GM18858 (cell line): ENCODE results near the gene PSMD6.

ENCODE experiments used
- ATAC-seq: cut with Tn5 transposase; IDR thresholded peaks from one replicate; pipeline ENCODE4 v1.9.1; 2021; ENCODE audit not compliant: unreplicated experiment

PSMD6 gene

DNA sequence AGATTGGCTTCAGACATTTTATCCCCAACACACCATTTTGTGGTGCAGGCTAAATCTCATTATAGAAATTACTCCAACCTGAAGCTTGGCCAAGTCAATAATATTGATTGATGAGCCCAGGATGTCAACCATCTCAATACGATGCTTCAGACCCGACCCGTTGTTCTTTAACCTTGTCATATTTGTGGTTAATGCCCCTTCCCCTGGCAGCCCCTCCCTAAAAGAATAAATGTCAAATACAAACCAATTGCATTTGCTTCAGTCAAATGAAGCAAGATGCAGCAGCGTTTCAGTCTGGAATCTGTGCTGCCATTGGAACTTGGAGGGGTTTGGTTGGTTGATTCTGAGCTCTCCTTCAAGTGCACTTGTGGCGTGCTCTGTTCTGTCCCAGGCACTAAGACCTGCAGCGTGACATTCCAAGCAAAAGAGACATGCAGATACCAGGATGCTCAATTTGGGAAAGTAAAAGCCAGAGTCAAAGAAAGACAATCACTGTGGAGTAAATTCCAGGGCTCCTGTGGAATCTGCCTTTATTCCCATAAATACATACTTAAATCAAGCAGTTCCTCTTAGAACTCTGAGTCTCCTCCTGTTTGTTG, 23.8 kb upstream of the PSMD6 start:
- ATAC-seq: no peak

DNA sequence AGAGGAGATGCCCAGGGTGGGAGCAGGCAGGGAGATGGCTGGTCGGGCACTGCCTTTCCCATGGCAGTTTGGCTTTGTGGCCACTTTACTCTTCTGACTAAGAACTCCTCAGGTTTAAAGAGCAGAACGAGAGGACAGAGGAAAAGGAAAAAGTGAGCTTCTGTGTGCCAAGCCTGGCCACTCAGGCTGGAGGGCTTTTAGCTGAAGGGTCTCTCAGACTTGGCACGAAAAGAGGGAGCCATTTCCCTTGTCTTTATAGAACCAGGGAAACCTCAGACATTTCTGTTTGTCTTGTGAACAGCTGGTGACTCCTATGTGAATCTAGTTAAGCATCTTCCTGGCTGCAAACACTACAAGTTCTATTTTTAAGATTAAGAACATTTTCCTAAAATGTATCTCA, 23.3 kb upstream of the PSMD6 start:
- no peak for ATAC-seq

DNA sequence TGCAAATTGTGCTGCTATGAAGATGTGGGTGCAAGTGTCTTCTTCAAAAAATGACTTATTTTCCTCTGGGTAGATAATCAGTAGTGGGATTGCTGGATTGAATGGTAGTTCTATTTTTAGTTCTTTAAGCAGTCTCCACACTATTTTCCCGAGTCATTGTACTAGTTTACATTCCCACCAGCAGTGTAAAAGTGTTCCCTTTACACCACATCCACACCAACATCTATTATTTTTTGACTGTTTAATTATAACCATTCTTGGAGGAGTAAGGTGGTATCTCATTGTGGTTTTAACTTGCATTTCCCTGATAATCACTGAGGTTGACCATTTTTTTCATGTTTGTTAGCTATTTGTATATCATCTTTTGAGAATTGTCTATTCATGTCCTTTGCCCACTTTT, 19.7 kb upstream of the PSMD6 start:
- ATAC-seq: no peak

DNA sequence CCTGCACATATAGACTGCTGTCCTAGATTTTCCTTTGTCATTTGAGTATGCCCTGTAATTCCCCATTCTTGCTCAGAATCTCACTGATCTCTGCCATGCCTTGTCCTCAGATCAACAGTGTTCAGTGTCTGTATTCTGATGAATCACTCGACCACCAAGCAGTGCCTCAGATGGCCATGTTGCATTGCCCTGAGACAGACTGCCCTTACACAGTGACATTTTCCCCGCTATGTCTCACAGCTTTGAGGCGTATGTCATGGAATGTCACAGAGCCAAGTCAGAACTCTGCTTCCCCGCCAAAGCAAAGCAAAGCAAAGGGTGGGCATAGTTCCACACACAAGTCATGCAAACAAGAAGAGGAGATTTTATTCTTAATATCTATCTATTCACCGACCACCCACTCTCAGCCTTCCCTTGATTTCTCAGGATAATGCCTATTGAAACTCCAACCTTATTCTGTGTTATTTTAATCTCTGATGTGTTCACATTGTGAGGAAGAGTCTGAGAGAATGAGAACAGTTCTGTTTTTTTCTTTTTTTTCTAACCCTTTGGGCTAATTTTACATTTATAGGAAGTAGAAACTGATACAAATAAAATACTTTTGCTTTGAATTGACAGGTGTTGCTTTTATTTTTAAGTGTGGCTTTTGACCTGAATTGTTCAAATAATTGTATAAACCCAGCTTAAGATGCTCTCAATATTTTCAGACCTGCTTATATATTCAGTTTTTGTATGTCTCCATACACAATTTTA, 16.9 kb upstream of the PSMD6 start:
- no peak for ATAC-seq

DNA sequence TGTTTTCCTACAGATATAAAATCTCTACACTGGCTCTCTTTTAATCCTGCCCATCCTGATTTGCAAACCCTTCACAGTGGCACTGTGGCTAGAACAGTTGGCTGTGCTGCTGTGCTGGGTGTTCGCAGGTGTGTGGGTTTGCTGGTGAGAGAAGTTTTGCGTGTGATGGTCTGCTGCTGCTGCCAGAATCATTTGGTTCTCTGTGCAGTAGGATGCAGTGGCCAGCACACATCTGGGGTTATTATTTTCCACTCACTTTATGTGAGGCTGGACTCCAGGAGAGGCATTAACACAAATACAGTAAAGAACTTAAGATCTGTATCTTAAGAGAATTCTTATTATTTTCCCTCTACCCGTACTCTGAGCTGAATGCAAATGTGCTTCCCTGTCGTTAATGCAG, 16.0 kb upstream of the PSMD6 start:
- no peak for ATAC-seq

DNA sequence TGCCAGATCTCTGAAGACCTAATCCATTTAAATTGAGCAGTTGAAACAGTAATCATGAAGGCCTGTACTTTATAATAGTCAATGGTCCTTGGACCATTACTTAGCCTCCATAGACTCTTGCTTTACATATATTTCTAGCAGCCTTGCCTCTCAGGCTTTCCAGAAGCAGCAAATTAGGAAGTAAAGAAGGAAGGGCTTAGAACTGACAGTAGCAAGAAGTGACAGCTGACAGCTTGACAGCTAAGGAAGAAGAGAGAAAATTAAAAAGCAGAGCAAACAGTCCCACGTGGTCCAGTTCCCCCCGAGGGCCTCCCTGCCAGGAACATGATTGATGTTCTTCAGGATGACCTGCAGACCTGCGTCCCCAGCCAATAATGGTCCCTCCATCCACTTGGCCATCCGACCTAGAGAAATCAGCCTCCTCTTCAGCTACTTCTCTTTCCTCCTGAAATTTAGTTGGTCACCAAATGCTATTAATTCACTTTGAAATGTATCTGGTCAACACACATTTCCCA, 15.0 kb upstream of the PSMD6 start:
- ATAC-seq: no peak

DNA sequence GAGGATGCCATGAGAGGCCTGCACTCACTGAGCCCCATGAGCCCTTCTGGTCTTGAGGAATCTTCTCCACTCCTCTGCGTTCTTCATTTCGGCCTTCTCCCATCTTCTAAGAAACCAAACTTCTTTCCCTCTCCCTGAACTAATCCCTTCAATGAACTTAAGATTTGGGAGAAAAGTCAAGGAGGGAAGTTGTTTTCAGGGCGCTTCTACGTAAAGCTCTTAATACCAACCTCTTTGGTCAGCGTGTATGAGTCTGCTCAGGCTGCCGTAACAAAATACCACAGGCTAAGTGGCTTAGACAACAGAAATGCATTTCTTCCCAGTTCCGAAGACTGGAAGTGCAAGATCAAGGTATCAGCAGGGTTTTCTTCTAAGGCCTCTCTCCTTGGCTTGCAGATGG, 13.8 kb upstream of the PSMD6 start:
- no peak for ATAC-seq

DNA sequence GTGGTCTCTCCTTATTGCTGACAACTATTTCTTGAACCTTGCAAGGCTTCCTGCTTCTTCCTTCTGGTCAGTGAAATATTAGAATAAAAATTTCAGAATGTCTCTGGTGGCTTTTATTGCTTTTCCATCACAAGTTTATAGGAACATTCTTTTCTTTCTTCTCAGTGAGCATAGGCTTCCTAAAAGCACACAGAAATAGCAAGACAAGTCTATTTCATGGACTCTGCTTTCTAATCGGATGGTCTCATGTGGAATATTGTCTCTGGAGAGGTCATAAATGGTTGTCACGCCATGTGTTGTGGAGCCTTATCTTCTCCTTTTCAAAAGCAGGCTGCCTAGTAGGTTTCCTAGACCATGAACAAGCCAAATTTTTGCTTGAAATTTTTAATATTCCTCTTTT, 9.8 kb upstream of the PSMD6 start:
- no peak for ATAC-seq

DNA sequence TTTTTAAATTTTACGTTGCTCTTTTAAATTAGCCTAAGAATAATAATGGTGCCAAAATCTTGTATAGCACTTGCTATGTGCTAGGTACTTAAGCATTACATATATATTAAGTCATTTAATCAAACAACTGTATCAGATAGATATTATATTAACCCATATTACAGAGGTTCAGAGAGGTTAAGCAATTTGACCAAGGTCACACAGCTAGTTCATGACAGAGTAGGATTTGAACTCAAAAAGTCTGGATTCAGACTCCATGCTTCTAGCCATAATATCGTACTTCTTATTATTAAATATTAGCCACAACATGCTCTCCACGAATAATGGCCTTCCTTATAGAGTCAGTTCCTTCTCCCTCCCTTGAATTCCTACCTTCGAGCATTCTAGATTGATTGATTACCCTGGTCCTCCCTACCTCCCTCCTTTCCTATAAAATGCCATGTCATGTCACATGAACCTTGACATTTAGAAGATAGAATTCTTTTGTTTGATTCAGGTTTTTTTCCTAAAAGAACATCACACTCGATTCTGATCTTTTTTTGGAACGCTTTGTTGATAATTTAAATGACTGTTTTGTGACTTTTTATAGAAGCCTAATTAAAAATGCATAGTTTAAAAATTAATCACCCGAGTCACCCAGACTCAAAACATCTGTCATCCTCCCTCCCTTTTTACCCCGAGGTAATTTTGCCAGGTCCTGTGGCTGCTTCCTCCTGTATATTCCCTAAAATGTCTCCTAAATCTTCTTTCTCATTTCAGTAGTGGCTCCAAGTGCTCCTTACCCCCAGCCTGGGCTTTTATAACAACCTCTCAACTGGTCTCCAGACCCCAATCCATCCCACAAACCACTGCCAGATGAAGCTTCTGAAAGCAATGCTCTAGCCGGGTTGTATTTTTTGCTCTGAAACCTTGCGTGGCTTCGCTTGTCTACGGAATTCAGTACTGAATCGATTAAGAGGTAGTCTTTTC, 8.5 kb upstream of the PSMD6 start:
- ATAC-seq: no peak

DNA sequence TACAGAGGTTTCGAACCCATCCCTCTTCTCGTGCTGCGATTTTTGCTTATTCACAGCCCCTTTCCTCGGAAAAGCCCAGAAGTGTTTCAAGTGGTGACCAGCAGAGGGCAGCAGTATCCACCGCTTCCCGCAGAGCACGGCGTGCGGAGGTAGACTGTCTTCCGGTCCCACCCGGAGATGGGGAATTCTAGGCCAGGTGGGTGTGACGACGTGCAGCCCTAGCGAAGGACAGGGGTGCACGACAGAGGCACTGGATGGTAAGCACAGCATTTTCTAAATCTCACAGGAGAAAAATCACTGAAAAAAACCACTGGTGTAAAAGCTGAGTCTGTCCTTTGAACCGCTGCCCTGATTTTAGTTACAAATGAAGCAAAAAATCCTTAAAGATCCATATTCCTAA, 7.4 kb upstream of the PSMD6 start:
- peak; percentile 90 for ATAC-seq

DNA sequence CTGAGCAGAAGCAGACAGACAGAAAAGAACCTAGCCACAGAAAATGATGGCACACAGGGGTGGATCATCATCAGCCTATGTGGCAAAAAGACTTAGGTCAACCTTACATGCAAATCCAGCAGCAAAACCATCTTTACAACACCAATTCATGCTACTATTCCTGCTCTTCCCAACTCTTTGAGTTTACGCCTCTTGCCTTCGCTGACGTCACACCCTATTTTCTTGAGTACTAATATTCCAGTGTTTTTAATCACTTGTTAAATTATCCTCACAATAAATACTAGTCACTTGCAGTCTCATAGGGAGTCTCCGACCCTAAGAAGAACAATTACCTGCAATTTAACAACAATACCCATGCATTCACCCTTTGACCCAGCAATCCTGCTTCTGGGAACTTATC, 6.0 kb upstream of the PSMD6 start:
- no peak for ATAC-seq

DNA sequence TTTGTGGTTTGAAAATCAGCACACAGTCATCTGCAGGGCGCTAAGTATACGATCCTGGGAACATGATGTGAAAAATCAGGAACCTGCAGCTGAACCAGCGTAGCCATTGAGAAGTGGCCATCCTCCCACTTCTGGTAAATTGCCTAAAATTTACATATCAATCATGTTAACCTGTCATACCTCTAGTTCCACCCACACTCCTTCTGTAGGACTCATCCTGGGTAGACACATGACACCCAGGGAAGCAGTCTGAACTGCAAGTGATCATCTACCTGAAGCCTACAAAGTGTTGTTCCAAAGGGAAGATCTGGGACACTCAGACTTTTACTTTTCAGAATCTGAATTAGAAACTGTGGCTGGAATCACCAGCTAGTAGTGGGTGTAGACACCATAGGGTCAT, 5.5 kb upstream of the PSMD6 start:
- no peak for ATAC-seq

DNA sequence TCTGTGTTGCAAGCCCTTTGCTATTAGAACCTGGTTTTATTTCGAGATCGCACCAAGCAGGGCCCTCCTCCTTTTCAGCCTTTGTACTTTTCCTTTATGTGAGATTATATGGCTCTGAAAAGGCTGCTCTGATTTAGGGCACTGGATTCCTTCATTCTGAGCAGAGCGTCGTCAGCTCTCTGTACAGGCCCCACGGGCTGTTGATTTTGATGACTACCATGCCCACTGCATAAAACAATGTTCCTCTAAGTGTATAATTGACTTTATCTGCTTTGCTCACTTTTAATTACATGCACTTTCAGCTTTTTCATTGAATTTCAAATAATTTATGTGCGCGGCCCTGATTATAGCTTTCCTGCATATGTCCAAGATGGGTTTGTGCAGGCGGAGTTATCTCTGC, 4.4 kb upstream of the PSMD6 start:
- ATAC-seq: no peak

DNA sequence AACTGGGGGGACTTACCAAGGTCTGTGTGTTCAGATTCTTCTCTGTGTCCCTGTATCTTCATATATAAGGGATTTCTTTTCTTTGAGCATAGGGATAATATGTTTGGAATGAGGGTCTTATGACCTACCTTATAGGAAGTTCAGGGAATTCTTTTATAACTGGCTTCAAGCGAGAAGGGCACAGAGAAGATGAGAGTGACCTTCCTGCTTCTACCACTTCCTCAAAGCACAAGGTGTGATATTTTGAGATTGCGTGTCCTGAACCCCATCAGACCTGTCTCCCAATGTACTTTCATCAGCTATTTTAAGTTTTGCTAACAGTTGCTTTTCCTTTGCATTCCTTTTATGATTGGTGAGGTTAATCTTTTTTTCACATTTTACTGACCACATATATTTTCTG, 3.1 kb upstream of the PSMD6 start:
- no peak for ATAC-seq

DNA sequence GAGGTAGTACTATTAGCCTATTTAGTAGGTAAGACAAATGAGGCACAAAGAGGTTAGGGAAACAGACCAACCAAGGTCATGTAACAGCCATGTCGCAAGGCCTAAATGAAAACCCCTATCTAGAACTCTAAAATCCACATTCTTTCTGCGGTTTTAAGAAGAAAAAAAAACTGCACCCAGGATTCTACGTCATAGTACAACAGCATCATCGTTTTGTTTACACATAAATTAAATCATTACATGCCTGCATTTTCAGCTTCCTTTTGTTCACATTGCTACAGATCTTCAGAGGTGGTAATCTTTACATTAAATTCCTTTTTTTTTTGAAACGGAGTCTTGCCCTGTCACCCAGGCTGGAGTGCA, 548 bp upstream of the PSMD6 start:
- no peak for ATAC-seq

DNA sequence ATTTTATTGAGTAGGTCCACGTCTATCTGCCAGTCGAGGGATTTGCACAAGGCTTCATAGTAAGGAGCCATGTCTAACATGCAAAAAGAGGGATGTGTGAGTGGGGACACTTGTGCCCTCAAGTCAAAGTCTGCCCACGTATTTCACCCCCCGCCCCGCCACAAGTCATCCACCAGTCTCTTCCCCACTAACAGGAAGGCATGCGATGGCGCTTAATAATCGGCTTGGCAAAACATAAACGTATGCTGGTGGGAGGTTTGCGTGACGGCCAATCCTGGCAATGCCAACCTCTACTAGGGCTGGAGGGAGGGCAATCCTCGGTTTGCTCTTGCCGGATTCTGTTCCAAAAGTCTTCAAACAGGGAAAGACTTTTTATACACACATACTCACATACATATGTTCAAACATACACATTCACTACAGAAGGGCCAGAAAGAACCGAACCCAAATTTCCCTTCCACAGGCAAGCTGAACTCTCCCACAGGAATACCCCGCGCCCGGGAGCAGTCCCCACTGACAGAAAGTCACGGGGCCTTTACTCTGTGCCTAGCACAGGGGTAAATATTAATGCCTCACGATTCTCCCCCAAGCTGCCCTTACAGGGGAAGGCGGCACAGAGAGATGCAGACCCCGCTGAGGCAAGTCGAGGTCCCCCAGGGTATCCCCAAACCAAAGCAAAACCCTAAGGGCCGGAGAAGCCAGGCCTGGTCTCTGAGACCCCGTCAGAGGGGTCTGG, 675 bp downstream of the PSMD6 start:
- ATAC-seq: no peak

DNA sequence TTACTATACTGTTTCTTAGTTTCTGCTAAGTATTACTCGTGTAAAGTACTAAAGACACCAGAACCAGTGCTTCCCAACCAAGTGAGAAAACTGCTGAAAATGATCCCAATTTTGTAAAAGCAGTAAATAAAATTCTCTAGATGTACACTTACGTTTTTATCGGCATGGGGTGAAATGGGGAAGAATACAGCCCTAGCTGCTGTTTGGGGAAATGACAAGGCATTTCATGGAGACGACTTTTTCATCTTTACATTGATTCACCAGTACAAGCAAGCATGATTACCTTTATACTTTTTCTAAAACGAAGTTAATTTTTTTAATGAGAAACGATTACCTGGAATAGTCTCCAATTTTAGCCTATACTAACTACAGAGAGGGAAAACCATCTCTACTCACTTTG, 1.4 kb downstream of the PSMD6 start:
- ATAC-seq: no peak

DNA sequence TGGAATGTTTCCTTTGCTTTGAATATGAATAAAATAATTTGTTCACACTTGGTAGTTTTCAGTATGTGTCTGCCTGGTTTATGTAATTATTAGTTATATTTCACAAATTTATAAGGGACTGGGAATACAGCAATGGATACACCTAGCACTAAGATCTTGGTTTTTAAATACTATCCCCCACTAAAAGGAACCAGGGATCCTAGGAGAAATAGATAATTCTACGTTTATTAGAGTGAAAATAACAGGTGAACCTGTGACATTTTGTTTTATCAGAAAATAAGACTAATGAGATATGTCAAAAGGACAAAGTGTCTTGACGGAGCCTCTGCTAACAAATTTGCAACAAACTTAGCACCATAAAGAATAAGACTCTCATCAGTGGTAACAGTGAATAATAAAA, 3.4 kb downstream of the PSMD6 start:
- no peak for ATAC-seq

DNA sequence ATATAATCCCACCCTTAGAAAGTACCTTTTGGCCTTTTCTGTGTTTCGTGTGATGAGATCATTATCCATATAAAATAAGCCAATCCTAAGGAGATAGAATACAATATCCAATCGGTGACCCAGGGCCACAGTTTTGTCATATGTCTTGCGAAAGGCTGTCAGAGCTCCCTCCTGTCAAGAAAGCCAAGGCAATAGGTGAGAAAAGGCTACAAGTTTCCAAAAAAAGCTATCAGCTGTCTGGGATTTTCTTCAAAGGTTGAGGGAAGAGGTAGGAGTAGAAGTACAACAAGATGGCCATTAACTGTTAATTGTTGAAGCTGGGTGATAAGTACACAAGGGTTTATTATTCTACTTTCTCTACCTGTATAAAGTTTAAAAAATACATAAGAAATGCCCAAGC, 4.0 kb downstream of the PSMD6 start:
- ATAC-seq: no peak

DNA sequence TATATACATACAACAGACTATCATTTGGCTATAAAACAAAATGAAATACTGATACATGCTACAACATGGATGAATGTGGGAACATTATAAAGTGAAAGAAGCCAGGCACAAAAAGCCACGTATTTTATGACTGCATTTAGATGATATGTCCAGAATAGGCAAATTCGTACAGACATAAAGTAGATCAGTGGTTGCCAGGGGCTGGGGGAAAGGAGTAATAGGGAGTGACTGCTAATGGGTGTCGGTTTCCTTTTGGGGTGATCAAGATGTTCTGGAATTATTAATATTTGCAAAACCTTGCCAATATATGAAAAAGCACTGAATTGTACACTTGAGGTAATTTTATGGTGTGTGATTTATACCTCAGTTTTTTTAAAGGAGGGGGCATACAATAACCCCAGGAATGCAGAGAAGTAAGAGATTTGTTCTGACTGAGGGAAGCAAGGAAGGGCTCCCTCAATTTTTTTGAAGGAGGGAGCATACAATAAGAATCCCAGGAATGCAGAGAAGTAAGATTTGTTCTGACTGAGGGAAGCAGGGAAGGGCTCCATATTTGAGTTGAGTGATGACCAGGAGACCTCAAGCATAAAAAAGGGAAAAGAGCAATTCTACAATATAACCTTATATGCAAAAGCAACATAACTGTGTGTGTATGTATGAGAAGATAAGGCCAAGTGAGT, 6.2 kb downstream of the PSMD6 start:
- ATAC-seq: no peak

DNA sequence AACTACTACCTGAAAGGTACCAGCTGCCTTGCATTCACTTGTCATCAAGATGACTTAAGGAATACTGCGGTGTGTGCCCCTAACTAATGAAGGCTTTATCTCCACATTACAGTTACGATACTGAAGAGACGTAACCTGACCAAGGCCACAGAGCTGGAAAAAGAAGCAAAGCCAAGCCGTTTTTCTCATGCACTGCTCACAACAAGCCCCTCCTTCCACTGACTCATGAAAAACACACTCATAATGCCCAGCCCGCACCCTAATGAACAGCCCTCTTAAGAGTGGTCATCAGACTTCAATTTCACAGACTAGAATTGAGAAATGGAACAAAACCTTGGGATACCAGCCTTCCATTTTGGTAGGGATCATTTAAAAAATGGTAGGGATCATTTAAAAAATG, 11.6 kb downstream of the PSMD6 start:
- no peak for ATAC-seq
